ENCODE results near the gene MOBP.

The MOBP gene

GRCh38 chr3:39501059-39501458 is 33.6 kb downstream of the MOBP start:
- no peak for DNase-seq

DNA sequence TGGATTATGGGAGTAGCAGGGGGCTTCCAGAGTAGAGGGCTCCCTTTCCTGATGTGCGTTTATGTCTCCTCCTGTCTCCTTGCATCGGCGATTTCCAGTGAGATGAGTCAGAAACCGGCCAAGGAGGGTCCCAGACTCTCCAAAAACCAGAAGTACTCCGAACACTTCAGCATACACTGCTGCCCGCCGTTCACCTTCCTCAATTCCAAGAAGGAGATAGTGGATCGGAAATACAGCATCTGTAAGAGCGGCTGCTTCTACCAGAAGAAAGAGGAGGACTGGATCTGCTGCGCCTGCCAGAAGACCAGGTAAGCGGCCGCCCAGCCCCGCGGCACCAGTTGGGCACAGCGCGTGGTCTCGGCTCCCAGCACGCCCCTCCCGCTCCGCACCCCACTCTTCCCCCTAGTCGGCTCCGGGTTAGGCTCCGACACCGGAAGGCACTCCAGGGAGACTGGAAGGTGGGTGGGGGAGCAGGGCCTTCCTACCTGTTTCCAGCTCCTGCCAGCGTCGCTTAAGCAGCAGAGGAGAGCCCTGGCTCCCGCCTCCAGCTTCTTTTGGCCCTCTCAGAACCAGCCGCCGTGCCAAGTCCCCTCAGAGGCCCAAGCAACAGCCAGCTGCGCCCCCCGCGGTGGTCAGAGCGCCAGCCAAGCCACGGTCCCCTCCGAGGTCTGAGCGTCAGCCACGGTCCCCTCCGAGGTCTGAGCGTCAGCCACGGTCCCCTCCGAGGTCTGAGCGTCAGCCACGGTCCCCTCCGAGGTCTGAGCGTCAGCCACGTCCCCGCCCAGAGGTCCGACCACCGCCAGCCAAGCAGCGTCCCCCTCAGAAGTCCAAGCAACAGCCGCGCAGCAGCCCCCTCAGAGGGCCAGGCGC is 34.7 kb downstream of the MOBP start:
- DNase-seq: no peak

DNA sequence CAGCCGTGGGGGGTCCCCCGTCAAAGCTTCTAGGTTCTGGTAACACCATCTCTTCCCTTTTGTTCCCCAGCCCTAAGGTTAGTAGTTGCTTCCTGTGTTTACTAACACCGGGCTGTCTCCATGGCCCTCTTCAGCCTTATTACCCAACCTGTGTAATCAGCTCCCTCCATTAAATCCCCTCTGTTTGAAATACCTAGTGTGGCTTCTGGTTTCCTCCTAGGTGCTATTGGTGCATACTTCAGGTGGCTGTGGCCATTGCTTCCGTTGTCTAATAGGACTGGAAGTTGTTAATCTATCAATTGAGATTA is 35.3 kb downstream of the MOBP start:
- no peak for DNase-seq

DNA sequence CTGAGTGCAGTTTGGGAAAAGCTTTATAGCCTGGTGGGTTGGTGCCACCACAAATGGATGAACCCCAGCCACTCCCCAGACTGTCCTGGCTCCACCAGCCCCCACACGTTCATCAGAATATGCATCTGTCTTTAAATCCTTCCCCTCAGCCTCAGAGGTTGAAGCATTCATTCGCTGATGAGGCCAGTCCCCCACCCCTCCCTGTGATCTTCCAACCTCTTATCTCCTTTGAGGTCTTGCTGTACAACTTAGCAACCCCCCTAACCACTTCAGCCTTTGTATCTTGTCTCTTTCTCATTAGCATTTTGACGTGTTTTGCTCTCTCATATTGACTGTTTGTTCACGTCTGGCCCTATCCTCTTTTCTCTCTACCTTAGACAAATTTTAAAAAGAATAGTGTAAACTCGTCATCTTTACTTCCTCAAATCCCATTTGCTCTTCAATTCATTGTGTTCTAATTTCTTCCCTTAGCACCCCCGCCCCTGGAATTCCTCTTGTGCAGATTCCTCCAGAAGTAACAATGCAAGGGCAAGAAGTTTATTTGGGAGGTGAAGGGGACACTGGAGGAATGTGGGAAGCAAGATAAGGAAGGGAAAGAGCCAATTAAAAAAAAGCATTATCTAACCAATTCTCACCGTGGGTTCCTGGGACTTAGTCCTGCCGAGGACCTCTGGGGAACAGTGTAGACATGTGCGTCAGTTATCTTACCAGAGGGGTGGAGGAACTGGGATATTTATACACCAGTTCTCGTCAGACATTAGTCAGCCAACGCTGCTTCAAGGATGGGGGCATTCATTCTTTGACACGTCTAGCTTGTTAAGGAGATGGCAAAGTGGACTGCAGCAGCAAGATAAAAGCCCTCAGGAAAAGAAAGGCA is 38.6 kb downstream of the MOBP start:
- DNase-seq: no peak

- DNase-seq: no peak
Measured at GRCh38 chr3:39506863-39507262, 39.4 kb downstream of the MOBP start.

- DNase-seq: no peak
Measured at GRCh38 chr3:39513791-39514369, 46.4 kb downstream of the MOBP start.

DNA sequence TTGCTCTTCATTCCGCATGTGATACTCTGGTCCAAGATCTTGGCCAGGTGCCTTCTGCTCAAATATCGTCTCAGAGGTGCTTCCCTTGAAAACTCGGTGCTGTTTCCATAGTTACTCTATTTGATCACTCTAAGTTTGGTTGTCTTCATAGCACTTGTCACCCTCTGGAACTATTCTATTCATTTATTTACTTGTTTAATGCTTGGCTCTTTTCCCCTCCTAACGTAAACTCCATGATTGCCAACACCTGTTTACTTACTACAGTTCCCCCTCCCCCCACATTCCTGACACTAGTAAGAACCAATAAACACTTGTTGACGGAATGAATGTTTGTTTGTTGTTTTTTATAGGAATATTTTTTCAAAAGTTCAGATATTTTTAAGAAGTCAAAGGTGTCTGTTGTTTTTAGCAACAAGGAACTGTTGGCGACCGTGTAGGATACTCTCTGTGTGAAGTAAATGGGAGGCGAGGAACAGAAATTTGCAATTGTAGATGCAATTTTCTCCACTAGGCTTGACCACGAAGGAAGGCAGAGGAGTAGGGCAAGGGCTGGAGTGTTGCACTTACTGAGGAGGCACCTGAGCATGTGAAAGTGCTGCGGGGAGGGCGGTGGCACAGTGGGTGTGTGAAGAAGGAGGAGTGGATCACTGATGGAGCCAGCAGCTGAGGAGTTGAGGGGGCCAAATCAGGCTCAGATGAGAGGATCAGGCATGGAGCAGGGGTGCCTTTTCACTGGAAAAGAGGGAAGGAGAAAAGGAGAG is 48.4 kb downstream of the MOBP start:
- no peak for DNase-seq

- DNase-seq: no peak
Measured at GRCh38 chr3:39519103-39519502, 51.6 kb downstream of the MOBP start.

DNA sequence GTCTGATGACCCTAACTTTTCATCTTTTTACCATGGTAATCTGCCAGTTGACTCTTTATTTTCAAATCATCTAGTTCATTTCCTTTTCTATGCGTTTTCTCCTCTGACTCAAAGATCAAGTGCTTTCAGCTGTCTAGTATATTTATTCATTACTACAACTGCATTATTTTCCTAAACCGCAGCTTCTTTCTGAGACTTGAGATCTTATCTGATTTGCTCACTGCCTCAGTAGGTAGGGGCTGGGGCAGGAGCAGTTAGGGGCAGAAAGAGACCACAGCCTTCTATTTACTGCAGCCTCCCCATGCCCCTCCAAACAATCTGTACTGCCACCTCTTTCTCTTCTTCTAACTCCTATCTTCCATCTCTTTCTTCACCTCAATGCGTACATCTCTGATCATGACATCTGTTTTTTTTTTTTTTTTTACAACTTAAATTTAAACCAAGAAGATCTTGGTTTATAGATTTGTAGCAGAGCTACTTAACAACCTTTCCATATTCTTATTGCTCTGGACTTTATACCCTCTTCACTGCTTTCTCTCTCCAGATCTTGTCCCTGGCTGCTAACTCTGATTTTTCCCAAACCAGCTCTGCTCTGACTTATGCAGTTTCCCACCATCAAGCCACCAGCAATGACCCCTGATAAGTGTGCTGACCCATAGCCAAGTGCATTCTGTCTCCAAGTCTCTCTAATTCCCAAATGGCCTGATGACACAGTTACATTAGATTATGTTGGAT is 52.2 kb downstream of the MOBP start:
- no peak for DNase-seq

GRCh38 chr3:39521456-39521855 is 54.0 kb downstream of the MOBP start:
- DNase-seq: no peak

- no peak for DNase-seq
Measured at GRCh38 chr3:39524107-39524506, 56.6 kb downstream of the MOBP start.

DNA sequence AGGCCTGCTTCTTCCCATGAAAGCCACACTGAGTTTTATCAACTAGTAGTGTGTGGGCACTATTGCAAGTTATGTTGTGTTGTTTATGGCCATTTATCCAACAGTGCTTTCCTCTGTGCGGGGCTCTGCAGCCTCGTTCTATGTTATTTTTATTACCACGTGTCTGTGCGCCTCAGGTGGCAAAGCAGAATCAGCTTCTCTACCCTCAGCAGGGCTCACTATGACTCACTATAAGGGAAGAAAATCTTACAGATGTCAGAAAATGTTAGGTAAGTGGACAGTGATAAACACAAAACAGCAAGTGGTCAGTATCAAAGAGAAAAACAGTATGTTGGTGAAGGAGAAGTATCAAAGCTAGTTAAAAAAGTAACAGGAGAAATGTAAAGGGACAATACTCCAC is 61.4 kb downstream of the MOBP start:
- no peak for DNase-seq

GRCh38 chr3:39529577-39529976 is 62.1 kb downstream of the MOBP start:
- no peak for DNase-seq

DNA sequence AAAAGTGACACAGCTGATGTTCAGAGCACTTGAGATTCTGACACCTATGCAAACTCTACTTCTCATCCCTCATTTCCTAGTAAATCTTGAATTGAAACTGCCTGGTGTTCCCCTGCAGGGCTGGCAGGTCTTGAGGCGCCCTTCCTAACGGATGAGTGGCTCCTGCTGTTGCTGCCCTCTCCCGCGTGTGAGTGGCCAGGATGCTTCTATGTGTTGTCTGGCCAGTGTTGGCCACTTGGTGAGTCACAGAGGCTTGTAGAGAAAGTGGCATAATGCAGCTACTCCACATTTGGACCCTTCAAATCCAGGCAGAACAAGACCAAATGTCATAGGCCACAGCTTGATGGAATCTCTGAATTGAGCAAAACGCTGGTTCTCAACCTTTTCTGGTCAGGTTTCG is 63.6 kb downstream of the MOBP start:
- DNase-seq: no peak

DNA sequence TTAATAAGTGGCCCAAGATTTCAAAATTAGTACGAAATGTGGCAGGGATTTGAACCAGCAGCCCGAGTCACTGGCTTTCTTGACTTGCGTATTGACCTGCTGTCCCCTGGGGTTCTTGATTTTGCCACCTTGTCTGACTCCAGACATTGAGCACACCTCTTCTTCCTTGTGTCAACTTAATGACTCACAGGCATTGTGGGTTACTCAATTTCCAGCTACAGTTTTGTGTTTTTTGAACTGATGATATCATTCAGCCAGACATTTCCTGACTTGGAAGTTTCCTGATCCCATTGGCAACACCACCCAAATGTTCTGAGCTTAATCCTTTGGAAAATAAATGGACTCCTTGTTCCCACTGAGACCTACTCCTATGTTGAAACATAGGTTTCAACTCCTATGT is 64.2 kb downstream of the MOBP start:
- no peak for DNase-seq

- DNase-seq: no peak
Measured at GRCh38 chr3:39532777-39533176, 65.3 kb downstream of the MOBP start.

GRCh38 chr3:39533226-39533625 is 65.7 kb downstream of the MOBP start:
- DNase-seq: no peak

DNA sequence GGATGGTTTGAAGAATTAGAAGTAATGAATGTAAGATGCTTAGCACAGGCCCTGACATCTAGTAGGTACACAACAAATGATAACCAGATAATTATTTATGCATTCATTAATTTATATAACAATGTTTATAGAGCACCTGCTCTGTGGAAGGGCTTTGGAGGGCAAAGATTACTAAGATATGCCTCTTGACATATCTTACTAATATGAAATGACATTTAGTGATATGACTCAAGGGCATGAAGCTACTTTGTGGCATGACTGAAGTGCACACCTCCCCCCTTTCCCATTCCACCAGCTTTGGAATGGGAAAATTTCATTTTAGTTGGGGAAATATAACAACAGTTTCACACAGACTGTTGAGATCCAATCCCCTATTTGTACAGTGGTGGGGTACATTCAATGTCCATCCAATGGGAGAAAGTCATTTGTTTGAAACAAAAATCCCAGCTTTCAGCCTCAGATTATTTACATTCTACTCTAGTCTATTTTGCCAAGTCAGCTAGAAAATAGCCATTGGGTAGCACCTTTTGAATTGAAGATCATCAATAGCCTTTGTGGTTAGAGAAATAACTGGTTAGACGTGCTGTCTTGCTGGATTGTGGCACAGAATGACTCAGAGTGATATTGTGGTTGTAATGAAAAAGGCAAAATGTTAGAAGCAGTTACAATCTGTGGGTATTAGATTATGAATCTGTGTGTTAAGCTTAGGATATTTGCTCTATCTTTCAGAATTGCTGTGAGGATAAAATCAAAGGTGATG is 72.9 kb downstream of the MOBP start:
- DNase-seq: no peak

DNA sequence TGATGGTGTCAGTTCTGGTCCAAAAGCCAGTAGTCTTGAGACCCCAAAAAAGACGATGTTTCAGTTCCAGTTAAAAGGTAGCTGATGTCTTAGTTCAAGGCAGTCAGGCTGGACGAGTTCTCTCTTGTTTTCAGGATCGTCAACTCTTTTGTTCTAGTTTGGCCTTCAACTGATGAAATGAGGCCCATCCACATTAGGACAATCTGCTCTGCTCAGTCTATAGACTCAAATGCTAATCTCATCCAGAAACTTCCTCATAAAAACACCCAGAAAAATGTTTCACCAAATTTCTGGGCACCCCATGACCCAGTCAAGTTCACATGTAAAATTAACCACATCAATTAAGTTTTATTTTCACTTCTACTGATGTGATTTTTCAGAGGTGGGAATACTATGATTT is 74.0 kb downstream of the MOBP start:
- no peak for DNase-seq

GRCh38 chr3:39541917-39542329 is 74.4 kb downstream of the MOBP start:
- DNase-seq: no peak

- no peak for DNase-seq
Measured at GRCh38 chr3:39542588-39542988, 75.1 kb downstream of the MOBP start.

- no peak for DNase-seq
Measured at GRCh38 chr3:39548282-39548681, 80.8 kb downstream of the MOBP start.
